ENCODE data around the gene C1QL4.

Gene C1QL4

GRCh38 chr12:49293056-49293956 is 43.7 kb downstream of the C1QL4 start:
- TF ChIP-seq CTCF (IDR thresholded peaks at IDR 0.05; ENCODE audit: low read depth, low read length): no peak
- Histone ChIP-seq H3K27ac (no peak overlapping the region), H3K36me3 (no peaks in the 10 kb centered on the region), H3K9me3 (ENCODE audit: severe bottlenecking) (no peaks in the 10 kb centered on the region), H3K4me3 (ENCODE audit: low read depth, low read length) (no peak overlapping the region), H3K27me3 (ENCODE audit: insufficient read depth, low read depth, severe bottlenecking) (no peaks in the 10 kb centered on the region)
- no peak for DNase-seq

GRCh38 chr12:49292729-49293055 is 44.3 kb downstream of the C1QL4 start:
- Histone ChIP-seq H3K36me3 (no peaks in the 10 kb centered on the region), H3K27me3 (ENCODE audit: insufficient read depth, low read depth, severe bottlenecking) (no peaks in the 10 kb centered on the region), H3K9me3 (ENCODE audit: severe bottlenecking) (no peaks in the 10 kb centered on the region), H3K27ac (no peak overlapping the region), H3K4me3 (ENCODE audit: low read depth, low read length) (no peak overlapping the region)
- peak; percentile 31 for DNase-seq
- no peak for TF ChIP-seq CTCF (IDR thresholded peaks at IDR 0.05; ENCODE audit: low read depth, low read length)

GRCh38 chr12:49288922-49289555 is 47.9 kb downstream of the C1QL4 start:
- H3K36me3 ChIP-seq: no peaks in the 10 kb centered on the region
- DNase-seq: no peak
- TF ChIP-seq CTCF (IDR thresholded peaks at IDR 0.05; ENCODE audit: low read depth, low read length): no peak
- H3K9me3 ChIP-seq (ENCODE audit: severe bottlenecking): no peaks in the 10 kb centered on the region
- H3K4me3 ChIP-seq (ENCODE audit: low read depth, low read length): no peak overlapping the region
- H3K27ac ChIP-seq: no peak overlapping the region
- H3K27me3 ChIP-seq (ENCODE audit: insufficient read depth, low read depth, severe bottlenecking): no peaks in the 10 kb centered on the region

GRCh38 chr12:49288412-49288853 is 48.6 kb downstream of the C1QL4 start:
- DNase-seq: peak; percentile 52
- peak; percentile 73 for TF ChIP-seq CTCF (IDR thresholded peaks at IDR 0.05; ENCODE audit: low read depth, low read length)
- no peak overlapping the region for H3K27ac ChIP-seq
- H3K4me3 ChIP-seq (ENCODE audit: low read depth, low read length): no peak overlapping the region
- no peaks in the 10 kb centered on the region for H3K36me3 ChIP-seq
- no peaks in the 10 kb centered on the region for H3K9me3 ChIP-seq (ENCODE audit: severe bottlenecking)
- no peaks in the 10 kb centered on the region for H3K27me3 ChIP-seq (ENCODE audit: insufficient read depth, low read depth, severe bottlenecking)

- Histone ChIP-seq H3K36me3 (no peaks in the 10 kb centered on the region), H3K9me3 (ENCODE audit: severe bottlenecking) (no peaks in the 10 kb centered on the region), H3K27ac (no peak overlapping the region), H3K4me3 (ENCODE audit: low read depth, low read length) (no peak overlapping the region), H3K27me3 (ENCODE audit: insufficient read depth, low read depth, severe bottlenecking) (no peaks in the 10 kb centered on the region)
- TF ChIP-seq CTCF (IDR thresholded peaks at IDR 0.05; ENCODE audit: low read depth, low read length): no peak
- DNase-seq: no peak
Observed at GRCh38 chr12:49287876-49288275, 49.1 kb downstream of the C1QL4 start.

All from WERI-Rb-1 (cell line).